Measurements from ENCODE around the gene TLCD3B.

The TLCD3B gene

DNA sequence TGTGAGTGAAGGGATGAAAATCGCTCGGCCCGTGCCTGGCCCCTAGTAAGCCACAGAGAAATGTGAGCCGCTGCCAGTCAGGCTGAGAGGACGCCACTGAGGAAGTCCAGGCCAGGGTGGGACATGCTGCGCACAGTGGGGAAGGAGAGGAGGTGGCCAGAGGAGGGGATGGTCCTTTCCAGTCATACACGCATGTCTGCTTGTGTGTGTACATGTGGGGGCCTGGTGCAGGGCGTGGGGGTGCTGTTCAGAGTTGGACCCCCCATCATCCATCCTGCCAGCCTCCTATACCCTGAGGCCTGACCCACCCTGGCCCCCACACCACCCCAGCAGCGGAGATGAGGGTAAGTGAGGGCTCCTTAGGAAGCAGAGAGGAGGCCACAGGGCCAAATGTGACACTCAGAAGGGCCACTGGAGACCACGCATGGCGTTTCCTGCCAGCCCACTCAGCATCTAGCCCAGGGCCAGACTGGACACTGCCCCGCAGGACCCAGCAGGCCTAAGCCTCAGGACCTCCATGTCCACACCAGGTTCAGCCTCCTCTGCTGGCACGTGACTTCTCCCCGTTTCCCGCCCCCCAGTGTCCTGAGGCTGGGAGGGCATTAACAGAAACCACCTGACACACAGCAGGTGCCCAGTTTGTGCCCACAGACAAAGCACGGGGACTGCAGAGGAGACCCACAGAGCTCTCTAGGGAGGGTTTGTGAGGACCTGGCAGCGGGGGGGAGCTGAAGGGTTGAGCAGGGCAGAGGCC, 27.2 kb downstream of the TLCD3B start:
- DNase-seq = no peak

DNA sequence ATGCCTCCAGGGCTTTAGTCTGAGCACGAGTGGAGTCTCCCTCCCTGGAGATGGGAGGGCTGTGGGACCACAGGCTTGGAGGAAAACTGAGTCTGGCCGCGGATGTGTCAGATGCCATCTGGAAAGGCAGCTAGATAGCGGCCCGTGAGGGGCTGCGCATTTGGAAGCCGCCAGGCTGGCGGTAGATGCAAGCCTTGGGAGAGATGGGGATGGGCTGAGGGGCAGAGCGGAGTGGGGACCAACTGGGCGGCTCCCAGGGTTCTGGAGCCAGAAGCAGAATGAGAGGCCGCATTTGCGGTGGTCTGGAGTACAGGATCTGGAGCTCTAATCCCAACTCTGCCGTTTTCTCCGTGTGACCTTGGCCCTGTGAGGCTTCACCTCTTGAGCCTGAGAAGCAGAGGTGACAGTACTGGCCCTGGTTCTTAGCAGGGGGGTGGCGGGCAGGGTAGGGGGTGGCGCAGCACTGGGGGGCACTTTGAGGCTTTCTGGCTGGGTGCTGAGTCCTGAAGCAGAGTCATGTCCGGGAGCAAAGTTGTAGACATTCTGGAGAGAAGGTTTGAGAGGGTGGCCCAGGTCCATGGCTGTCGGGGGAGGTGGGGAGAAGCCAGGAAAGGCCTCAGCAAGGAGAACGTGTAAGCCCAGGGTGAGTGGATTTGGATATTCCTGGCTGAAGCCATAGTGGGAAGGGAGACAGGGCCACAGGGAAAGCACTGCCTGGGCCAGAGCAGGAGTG, 28.3 kb downstream of the TLCD3B start:
- no peak for DNase-seq

DNA sequence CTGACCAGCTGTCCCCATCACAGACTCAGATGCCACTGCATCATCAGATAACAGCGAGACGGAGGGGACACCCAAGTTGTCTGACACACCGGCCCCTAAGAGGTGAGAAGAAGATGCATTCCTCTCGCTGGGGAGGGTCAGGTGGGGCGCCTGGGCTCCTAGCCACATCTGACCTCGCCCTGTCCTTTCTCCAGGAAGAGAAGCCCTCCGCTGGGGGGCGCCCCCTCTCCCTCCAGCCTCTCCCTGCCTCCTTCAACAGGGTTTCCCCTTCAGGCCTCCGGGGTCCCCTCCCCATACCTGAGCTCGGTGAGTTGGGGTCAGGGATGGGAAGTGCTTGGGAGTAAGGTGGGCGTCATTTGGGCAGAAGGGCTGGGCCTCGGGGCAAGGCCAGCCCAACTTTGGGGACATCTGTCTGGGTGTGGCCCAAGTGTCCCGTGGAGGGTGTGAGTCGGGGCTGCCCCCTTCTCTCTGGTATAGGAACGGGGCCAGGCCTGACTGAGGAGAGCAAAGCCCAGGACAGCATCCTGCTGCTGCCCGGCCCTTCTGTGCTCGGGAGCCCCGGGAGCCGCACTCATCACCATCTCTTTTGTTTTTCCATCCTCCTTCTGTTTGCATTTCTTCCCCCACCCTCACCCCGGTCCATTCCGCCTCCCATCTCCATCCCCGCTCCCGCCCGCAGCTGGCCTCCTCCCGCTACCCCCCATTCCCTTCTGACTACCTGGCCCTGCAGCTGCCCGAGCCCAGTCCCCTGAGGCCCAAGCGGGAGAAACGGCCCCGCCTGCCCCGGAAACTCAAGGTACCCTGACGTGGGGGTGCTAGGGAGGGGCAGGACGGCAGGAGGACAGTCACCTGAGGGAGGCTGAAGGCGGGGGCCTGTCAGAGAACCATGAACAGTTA, 30.1 kb downstream of the TLCD3B start:
- DNase-seq = no peak

DNA sequence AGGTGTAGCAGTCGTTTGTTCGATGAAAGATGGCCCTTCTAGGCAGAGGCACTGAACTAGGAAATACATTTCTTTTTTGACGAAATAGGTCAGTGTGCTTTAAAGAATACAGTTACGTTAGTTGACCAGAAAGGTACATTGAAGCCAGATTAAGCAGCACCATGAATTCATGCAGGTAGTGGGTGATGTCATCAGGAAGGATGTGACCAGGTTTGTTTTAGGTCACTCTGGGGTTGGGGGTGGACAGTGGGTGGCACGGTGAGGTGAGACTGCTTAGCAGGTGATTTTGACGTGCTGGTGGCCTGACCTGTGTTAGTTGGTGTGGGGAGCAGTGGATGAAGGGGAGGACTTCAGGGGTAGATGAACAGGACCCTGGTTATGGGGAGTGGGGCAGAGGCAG, 31.5 kb downstream of the TLCD3B start:
- no peak for DNase-seq

DNA sequence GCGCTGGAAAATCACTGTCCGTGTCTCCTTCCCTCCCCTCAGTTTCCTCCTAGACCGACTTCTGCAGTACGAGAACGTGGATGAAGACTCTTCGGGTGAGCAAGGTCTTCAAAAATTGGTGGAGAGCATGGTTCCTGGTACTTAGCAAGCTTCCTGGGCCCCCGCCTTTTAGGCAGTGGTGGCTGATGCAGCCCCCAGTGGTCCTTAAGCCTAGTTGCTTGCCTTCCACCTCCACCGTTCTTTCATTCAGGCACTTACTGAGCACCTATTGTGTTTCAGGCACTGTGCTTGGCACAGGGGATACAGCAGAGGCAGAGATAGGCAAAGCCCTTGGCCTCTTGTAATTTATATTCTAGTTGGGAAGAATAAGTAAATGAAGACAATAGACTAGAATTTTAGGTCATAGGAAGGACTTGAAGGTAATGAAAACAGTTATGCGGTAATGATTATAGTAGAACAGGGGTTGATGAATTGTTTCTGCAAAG, 34.3 kb downstream of the TLCD3B start:
- DNase-seq = no peak

DNA sequence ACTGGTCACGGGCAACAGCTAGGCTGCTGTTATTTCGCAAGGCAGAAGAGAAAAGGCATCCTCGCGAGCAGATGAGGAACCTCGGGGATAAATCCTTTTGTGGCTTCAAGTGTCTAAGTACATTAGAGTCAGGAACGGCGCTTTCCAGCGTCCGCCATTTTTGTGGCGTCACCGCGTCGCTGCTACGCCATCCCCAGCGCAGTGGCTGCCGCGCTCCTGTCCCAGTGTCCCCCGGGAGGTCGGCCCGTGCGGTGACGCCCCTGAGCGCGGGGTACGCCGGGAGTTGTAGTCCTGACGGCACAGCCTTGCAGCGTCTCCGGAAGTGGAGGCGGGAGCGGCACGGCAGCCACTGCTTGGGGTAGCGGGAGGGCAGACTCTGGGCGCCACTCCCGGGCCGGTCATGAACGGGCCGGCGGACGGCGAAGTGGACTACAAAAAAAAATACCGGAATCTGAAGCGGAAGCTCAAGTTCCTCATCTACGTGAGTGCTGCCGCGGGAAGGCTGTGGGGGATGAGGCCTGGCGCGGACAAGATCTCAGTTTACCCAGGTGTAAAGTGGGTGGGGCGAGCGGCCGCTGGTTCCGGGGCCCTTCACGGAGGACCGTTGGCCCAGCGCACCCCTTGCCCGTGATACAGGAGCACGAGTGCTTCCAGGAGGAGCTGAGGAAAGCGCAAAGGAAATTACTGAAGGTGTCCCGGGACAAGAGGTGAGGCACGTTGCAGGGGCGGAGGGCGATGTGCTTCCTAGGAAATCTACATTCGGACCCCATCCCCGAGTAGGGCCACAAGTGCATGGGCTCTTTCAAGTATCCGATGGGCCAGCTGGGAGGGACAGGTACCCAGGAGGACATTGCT, 34.9 kb downstream of the TLCD3B start, which contains the start of gene INO80E:
Gene INO80E (plus strand): TSS at position 331 of the 855 bp plus-strand sequence. CDS start 70 bp downstream, at position 401.
- DNase-seq = peak; percentile 99

DNA sequence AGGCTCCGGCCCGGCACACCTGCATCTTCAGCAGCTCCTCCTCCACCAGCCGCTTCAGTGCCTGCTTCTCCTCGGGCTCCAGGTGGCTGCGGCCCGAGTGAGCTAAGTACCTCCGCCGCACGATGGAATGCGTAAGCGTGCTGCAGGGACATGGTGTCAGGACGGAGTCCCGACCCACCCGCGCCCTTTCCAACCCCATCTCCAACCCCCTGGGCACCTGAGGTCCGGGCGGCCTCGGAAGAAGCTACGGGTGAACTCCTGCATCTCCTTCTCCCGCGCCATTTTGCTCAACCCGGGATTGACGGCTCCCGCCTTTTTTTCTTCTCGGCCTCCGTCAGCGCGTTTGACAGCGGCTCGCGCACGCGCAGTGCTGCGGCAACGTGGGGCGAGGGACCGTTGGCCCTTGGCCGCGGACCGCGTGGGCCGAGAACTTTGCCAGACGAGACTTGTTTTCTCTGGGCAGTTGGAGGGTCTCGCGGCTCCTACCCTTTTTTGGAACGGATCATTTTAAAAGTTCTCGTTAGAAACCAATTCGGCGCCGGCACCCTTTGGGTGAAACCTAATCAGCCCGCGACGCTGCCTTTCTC, 35.7 kb downstream of the TLCD3B start, which contains the start of gene HIRIP3:
Gene HIRIP3 (minus strand): TSS at position 294 of the 587 bp plus-strand sequence. CDS start 12 bp downstream, at position 282.
- peak; percentile 92 for DNase-seq

DNA sequence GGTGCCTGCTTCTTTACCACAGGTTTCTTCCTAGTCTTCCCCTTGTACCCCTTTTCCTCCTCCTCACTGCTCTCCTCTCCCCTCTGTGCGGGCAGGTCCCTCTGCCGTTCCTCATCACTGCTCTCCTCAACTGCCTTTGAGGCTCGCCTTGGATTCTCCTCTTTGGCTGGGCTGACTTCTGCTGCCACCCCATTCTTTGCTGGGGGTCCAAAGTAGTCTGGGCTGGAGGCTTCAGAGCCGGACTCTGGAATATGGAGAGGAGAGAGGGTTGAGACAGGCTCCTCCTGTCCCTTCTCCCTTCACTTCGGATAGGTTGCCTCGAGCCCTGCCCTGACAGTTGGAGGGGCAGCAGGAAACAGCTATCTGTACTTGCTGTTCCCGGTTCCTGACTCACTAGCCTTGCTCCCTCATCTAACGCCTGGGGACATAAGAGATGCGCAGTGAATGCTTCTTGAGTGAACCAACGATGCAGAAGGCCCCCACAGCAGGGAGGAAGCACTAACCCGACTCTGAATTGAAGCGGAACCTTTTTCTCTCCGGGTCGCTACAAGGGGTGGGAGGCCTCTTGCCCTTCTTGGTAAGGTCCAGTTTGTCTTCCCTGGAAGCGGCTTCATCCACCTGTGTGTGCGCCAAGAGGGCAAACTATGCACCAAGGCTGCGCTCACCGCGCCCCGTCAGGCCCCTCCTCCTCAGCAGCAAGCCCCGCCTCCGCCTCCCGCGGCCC, 36.3 kb downstream of the TLCD3B start:
- DNase-seq = peak; percentile 81

DNA sequence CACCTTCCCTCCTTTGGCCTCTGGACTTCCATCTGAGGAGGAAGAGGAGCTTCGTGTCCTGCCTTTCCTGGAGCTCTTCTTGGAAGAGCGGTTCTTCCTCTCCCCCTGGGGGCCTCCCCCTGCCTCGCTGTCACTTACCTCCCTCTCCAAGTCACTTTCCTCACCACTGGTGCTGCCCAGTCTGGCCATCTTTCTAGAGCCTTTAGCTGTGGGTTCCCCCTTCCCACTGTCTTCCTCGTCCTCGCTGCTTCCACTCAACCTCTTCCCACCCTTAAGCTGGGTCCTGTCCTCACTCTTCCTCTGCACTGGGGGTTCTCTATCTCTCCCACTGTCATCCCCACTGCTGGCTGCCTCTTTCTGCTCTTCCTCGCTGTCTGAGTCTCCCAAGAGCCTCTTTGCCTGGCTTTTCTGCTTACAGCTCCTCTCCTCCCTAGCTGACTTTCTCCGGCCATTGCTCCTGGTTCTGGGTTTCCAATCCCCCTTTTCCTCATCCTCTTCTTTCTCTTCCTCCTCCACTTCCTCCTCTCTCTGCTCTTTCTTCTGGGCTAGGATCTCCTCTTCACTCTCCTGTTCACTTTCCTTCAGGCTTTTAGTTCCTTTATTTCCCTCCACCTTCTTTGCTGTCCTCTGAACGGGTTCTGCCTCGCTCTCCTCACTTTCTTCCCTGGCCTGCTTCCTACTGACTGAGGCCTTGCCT, 37.0 kb downstream of the TLCD3B start:
- no peak for DNase-seq

DNA sequence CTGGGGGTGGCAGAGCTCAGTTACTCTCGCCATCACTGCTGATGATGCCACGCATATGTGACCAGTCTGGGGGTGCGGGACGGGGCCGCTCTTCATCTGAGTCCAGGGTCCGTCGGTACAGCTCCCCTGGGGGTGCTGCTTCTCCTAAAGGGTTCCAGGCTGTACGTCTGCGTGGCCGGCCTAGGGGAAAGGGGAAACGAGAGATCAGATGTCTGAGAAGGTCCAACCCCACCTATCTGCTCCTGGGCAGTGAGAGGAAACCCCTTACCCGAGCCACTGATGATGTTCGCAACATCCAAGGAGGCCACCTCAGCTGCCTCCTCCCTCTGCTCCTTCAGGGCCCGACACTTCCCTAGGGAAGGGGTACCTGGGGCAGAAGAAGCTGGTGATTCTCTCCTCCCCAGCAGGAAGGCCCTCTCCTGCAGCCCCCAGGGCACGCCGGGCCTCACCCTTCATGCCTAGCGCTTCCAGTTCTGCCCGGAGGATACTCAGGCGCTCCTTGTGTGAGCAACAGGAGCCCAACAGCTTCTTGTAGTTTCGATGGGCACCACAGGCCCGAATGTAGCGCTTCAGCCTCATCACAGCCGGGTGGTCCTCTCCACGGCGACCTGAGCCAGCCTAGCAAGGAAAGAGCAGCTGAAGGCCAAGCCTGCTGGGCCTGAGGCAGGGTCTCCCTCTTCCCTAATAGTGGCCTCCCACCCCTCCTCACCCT, 37.7 kb downstream of the TLCD3B start:
- DNase-seq = no peak

DNA sequence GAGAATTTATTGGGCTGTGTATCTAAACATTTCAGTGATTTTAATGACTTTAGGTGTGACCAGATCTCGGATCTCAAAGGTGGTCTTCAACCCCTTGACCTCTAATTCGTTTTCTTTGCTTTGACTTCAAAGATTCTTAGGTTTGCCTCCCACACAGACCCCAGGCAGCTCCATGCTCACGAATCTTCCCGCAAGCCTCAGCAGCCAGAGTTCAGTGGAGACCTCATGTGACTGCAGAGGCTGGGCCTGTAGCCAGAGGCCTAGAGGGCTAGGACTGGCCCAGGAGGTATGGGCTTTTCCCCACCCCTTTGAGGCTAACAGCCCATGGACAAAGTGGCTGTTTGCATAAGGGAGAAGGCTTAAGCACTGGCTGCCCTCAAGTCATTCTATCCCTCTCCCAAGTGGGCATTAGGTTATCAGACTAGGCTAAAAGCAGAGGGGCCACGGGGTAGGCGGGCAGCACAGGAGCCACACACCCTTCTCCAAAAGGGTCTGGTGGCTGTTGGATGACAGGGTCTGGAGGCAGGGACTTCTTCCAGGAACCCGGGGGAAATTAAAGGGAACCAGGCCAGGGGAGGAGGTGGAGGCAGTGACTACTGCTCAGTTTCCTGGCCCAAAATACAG, 38.6 kb downstream of the TLCD3B start:
- DNase-seq = no peak

DNA sequence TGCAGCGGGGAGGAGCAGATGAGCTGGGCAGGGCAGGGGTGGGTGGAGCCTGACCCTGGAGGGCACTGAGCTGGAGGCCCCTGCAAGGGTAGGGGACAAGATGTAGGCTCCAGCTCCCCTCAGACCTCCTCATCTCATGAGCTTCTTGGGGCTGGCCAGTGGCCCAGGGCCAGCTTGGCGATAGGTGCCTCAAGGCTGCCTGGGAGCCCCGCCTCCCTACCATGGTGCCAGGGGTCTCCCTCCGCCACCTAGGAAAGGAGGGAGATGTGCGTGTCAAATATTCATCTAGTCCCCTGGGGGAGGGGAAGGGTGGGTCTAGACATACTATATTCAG, 39.5 kb downstream of the TLCD3B start:
- DNase-seq = no peak

DNA sequence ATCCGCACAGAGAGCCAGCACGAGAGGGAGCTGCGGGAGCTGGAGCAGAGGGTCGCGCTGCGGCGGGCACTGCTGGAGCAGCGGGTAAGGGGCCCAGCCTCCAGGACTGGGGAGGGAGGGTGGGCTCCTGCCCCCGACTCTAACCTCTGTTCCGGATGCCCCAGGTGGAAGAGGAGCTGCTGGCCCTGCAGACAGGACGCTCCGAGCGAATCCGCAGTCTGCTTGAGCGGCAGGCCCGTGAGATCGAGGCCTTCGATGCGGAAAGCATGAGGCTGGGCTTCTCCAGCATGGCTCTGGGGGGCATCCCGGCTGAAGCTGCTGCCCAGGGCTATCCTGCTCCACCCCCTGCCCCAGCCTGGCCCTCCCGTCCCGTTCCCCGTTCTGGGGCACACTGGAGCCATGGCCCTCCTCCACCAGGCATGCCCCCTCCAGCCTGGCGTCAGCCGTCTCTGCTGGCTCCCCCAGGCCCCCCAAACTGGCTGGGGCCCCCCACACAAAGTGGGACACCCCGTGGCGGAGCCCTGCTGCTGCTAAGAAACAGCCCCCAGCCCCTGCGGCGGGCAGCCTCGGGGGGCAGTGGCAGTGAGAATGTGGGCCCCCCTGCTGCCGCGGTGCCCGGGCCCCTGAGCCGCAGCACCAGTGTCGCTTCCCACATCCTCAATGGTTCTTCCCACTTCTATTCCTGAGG, 40.0 kb downstream of the TLCD3B start:
- no peak for DNase-seq

DNA sequence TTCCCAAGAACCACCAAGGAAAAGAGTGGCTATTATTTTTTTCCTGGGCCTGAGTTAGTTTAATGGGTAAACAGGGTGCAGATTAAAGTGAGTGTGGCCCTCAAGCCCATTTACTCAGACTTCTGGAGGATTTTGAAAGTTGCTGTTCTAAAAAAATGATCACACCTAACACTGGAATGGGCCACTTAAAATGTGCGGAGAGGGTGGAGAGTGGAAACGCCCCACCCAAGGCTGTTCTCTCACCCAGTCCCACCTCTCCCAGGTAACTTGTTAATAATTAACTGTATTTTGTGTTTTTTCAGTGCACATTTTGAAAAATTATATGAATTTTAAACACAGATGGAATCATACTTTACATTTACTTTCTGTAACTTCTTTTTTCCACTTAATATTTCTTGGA, 41.0 kb downstream of the TLCD3B start:
- no peak for DNase-seq

DNA sequence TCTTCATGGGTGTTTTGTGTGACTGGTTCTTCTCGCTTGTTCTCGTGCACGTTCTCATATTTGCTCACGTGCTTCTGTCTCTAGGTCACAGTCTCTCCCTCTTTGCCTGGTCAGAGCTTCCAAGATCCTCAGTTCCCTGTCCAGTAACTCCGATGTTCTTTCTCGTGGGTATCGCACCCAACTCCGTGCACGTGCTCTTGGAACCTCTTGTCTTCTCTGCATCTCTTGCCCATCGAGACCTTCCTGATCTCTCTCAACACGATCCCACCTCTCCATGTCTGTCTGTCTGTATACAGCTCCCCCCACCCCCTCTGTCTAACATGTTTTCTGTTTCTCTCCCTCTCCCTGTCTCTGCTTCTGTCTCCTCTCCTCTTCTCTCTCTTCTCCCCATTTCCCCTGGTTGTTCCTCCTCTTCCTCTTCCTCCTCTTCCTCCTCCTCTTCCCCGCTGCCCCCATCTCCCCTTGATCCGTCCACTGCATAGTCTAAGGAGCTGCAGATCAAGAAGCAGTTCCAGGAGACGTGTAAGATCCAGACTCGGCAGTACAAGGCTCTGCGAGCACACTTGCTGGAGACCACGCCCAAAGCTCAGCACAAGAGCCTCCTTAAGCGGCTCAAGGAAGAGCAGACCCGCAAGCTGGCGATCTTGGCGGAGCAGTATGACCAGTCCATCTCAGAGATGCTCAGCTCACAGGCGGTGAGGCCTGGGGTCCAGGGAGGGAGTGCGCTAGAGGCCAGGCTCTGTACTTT, 41.8 kb downstream of the TLCD3B start:
- no peak for DNase-seq

DNA sequence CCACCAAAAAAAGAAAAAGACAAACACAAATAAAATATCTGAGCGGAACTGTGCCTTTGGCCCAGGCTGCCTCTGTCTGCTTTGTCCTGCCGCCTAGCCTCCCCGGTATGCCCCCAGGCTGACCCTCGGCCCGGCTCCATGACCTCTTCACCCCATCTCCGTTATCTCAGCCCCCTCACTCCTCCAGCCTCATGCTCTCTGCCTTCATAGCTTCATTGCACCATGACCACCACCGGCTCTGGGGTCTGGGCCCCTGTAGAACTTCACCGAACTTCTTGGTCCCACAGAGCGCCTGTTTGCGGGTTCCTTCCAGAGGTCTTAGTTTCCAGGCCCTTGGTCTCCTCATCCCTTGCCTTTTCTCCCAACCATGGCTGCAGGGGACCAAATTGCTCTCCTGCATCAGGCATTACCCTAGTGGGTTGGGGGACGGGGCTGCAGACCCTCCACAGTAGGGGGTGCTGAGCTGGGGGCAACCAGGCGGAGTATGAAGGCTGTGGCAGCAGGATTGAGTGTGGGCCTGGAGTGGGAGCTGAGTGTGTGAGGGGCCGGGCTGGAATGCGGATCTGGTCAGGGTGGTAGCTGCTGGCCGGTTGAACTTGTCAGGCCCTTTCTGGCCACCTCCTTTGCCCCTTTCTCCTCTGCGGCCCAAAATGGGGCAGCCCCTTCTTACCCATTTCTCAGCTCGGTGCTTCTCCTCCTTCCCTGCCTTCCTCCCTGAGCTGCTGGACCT, 42.6 kb downstream of the TLCD3B start:
- no peak for DNase-seq

All from activated CD4-positive, alpha-beta T cell treated with anti-CD3 and anti-CD28 coated beads, Interleukin-2, amount 50 U/mL, for 16 hours (primary cell).